Peyer's patch (tissue), 4 donors: ENCODE data around the gene HADH. TPM values are rescaled to one million over a fixed set of nuclear protein-coding genes. Genes with fewer than 3 reads are reported as not detected.
A peak's percentile ranks its signal among the peaks of the same experiment; 100 is the strongest.

ENCODE experiments used
- DNase-seq, 3 donors: peaks; one replicate each; pipeline ENCODE4 v3.0.0-alpha.2; 2017 to 2019
- H3K27ac ChIP-seq, 4 donors: fragments of 200-600 bp; sonication (generic); one replicate each; pipeline ENCODE4 v1.5.1; 2016 to 2019
- H3K27me3 ChIP-seq, 2 donors: fragments of 200-600 bp; sonication (generic); one replicate each; pipeline ENCODE4 v1.5.1; 2019
- H3K36me3 ChIP-seq, 3 donors: fragments of 200-600 bp; sonication (generic); one replicate each; pipeline ENCODE4 v1.5.1; 2016 to 2019
- H3K4me1 ChIP-seq, 4 donors: fragments of 200-600 bp; sonication (generic); one replicate each; pipeline ENCODE4 v1.5.1; 2016 to 2019
- H3K4me3 ChIP-seq, 4 donors: fragments of 200-600 bp; sonication (generic); 1 replicate in 3 of 4; 2 replicates in 1 of 4; pipeline ENCODE4 v1.5.1; 2016 to 2019; ENCODE audit warnings: mild to moderate bottlenecking in 1 of 4
- H3K9me3 ChIP-seq, 4 donors: fragments of 200-600 bp; sonication (generic); one replicate each; pipeline ENCODE4 v1.5.1; 2016 to 2019; ENCODE audit warnings: mild to moderate bottlenecking in 1 of 4
- CTCF ChIP-seq, 6 experiments: fragments of 450-650 bp in 4 of 6; fragments of 200-600 bp in 2 of 6; sonication (generic) in 1 of 6; IDR thresholded peaks; one replicate each; pipeline ENCODE4 v1.5.1; 2017 to 2019; ENCODE audit warnings: antibody characterized with exemption in 6 of 6, mild to moderate bottlenecking in 3 of 6, moderate library complexity in 1 of 6
- POLR2A ChIP-seq, 2 donors: fragments of 450-650 bp; IDR thresholded peaks; one replicate each; pipeline ENCODE4 v1.5.1; 2017; ENCODE audit warnings: antibody characterized with exemption in 2 of 2, mild to moderate bottlenecking in 2 of 2, moderate library complexity in 2 of 2
- total RNA-seq, 4 donors: library from RNA; depleted of rRNA; stranded (reverse); fragments of >200 nt; gene quantifications; one replicate each; pipeline ENCODE4 v1.1.0, GENCODE V29; 2016

HADH gene
- total RNA-seq, 4 donors from 2014 or later = 110 to 173 (median 131) TPM

- Histone ChIP-seq H3K9me3 (no peaks in the 10 kb centered on the region), H3K4me3 (no peak overlapping the region), H3K36me3 (no peaks in the 10 kb centered on the region), H3K27ac (no peak overlapping the region), H3K4me1 (peaks cover 0 to 7% (median 0%) of the 10 kb centered on the region in 4 donors), H3K27me3 (no peaks in the 10 kb centered on the region)
- TF ChIP-seq POLR2A (IDR thresholded peaks at IDR 0.05) (no peak), CTCF (IDR thresholded peaks at IDR 0.05) (no peak)
- no peak for DNase-seq
These were observed 66.7 kb downstream of the HADH start for GRCh38 chr4:108056418-108056817.

- no peak for DNase-seq
- no peaks in the 10 kb centered on the region for H3K36me3 ChIP-seq
- H3K4me3 ChIP-seq = no peak overlapping the region
- TF ChIP-seq POLR2A (IDR thresholded peaks at IDR 0.05) (no peak), CTCF (IDR thresholded peaks at IDR 0.05) (no peak)
- H3K4me1 ChIP-seq = no peaks in the 10 kb centered on the region
- H3K27ac ChIP-seq = no peak overlapping the region
- H3K27me3 ChIP-seq = no peaks in the 10 kb centered on the region
- H3K9me3 ChIP-seq = no peaks in the 10 kb centered on the region
These were observed 69.2 kb downstream of the HADH start for GRCh38 chr4:108058685-108059440.

GRCh38 chr4:108060164-108060563 lies 70.5 kb downstream of the HADH start:
- Histone ChIP-seq H3K4me1 (no peaks in the 10 kb centered on the region), H3K9me3 (no peaks in the 10 kb centered on the region), H3K27me3 (no peaks in the 10 kb centered on the region), H3K27ac (no peak overlapping the region), H3K4me3 (no peak overlapping the region), H3K36me3 (no peaks in the 10 kb centered on the region)
- TF ChIP-seq CTCF (IDR thresholded peaks at IDR 0.05) = peak in 3 of 6 experiments; percentile 34 to 43 (median 41)
- TF ChIP-seq POLR2A (IDR thresholded peaks at IDR 0.05) = no peak
- no peak for DNase-seq

- H3K27ac ChIP-seq = no peak overlapping the region
- no peaks in the 10 kb centered on the region for H3K36me3 ChIP-seq
- no peak overlapping the region for H3K4me3 ChIP-seq
- no peaks in the 10 kb centered on the region for H3K4me1 ChIP-seq
- no peaks in the 10 kb centered on the region for H3K9me3 ChIP-seq
- TF ChIP-seq POLR2A (IDR thresholded peaks at IDR 0.05) = no peak
- TF ChIP-seq CTCF (IDR thresholded peaks at IDR 0.05) = no peak
- DNase-seq = no peak
- H3K27me3 ChIP-seq = no peaks in the 10 kb centered on the region
These were observed 71.1 kb downstream of the HADH start for GRCh38 chr4:108060686-108061321.

- Histone ChIP-seq H3K4me3 (no peak overlapping the region), H3K27me3 (no peaks in the 10 kb centered on the region), H3K4me1 (no peaks in the 10 kb centered on the region), H3K9me3 (no peaks in the 10 kb centered on the region), H3K27ac (no peak overlapping the region), H3K36me3 (no peaks in the 10 kb centered on the region)
- no peak for DNase-seq
- TF ChIP-seq CTCF (IDR thresholded peaks at IDR 0.05) = no peak
- no peak for TF ChIP-seq POLR2A (IDR thresholded peaks at IDR 0.05)
These were observed 78.8 kb downstream of the HADH start for GRCh38 chr4:108068442-108068841.
